K562 (cell line): ENCODE results near the gene LTO1. TPM values are rescaled to one million over a fixed set of nuclear protein-coding genes. Genes with fewer than 3 reads are reported as not detected.

Experiments
- ATAC-seq: fragments of 200-7000 bp; cut with Tn5 transposase; 3 replicates; pipeline ENCODE4 v1.9.1; 2020; ENCODE audit warnings: moderate library complexity
- BruUV-seq: library from RNA; stranded (reverse); fragments of 400-500 nt; replicated peaks from 2 replicates; lab custom pipeline; 2021; lab: Mats Ljungman, UMichigan
- CTCF ChIA-PET: fragments of 300-600 bp; formaldehyde crosslinking; extraction: SDS; loops from one replicate; lab custom pipeline; 2021; ENCODE audit warnings: low intra/inter-chr PET ratio; lab: Yijun Ruan, JAX
- POLR2A ChIA-PET: fragments of 300-600, 350-650 bp; sonication (Branson Sonifier 250); formaldehyde crosslinking; extraction: SDS; loops from one replicate; lab custom pipeline; 2021; ENCODE audit warnings: antibody characterized with exemption, inconsistent platforms; lab: Yijun Ruan, JAX
- DNase-seq, 4 experiments: peaks; one replicate each; pipeline versions ENCODE4 v3.0.0 to v3.0.0-alpha.2; 2011 to 2018; ENCODE audit warnings: low spot score in 3 of 4, mixed read lengths in 3 of 4; ENCODE audit errors: extremely low read depth in 1 of 4
- FAIRE-seq: peaks from 2 replicates; lab custom pipeline; 2011; peaks lifted over from hg19 to GRCh38; lab: Jason Lieb, UNC
- H2AFZ ChIP-seq: 2 replicates; pipeline ENCODE4 v1.6.0; 2011; ENCODE audit warnings: low read depth, low read length, control low read depth, inconsistent platforms
- H3K27ac ChIP-seq: fragments of 200-600 bp; 3 replicates; pipeline ENCODE4 v1.8.0; 2011; ENCODE audit warnings: low read depth, mild to moderate bottlenecking, control low read depth, inconsistent platforms, low read length, moderate library complexity, mixed read lengths; ENCODE audit errors: extremely low read depth
- H3K27me3 ChIP-seq, 2 experiments: fragments of 300-600 bp in 1 of 2; 2 replicates in 1 of 2; 3 replicates in 1 of 2; pipeline versions ENCODE4 v1.6.0 to v1.8.0; 2011; ENCODE audit warnings: inconsistent platforms in 2 of 2, low read length in 2 of 2, mild to moderate bottlenecking in 1 of 2, mixed read lengths in 1 of 2, moderate library complexity in 1 of 2; ENCODE audit not compliant: control insufficient read depth in 2 of 2, insufficient read depth in 2 of 2
- H3K36me3 ChIP-seq: fragments of 300-600 bp; 3 replicates; pipeline ENCODE4 v1.8.0; 2011; ENCODE audit warnings: mild to moderate bottlenecking, low read length, inconsistent platforms; ENCODE audit not compliant: control insufficient read depth, insufficient read depth
- H3K4me1 ChIP-seq, 2 experiments: fragments of 200-600 bp in 1 of 2; replicated peaks in 1 of 2; 2 replicates in 1 of 2; 3 replicates in 1 of 2; pipeline versions ENCODE4 v1.5.1 to v1.8.0; 2011; ENCODE audit warnings: inconsistent platforms in 2 of 2, low read length in 2 of 2, mild to moderate bottlenecking in 1 of 2, mixed read lengths in 1 of 2, moderate library complexity in 1 of 2; ENCODE audit not compliant: control insufficient read depth in 2 of 2, insufficient read depth in 2 of 2
- H3K4me2 ChIP-seq: 2 replicates; pipeline ENCODE4 v1.6.1; 2011; ENCODE audit warnings: low read length, control low read depth, inconsistent platforms, mixed read lengths; ENCODE audit not compliant: insufficient read depth
- H3K4me3 ChIP-seq: fragments of 200-600 bp; sonication (generic), shearing (Covaris generic); 2 replicates; pipeline ENCODE4 v1.5.1; 2016; ENCODE audit warnings: control low read depth, inconsistent platforms
- H3K79me2 ChIP-seq: fragments of 200-600 bp; 3 replicates; pipeline ENCODE4 v1.8.0; 2011; ENCODE audit warnings: low read length, inconsistent platforms; ENCODE audit not compliant: control insufficient read depth, insufficient read depth
- H3K9ac ChIP-seq, 2 experiments: 2 replicates each; pipeline versions ENCODE4 v1.6.0 to v1.6.1; 2011; ENCODE audit warnings: low read depth in 2 of 2, low read length in 2 of 2, control low read depth in 1 of 2, inconsistent platforms in 1 of 2, mild to moderate bottlenecking in 1 of 2, mixed read lengths in 1 of 2; ENCODE audit not compliant: insufficient read depth in 1 of 2
- H3K9me1 ChIP-seq: one replicate; pipeline ENCODE4 v1.6.0; 2011; ENCODE audit warnings: inconsistent platforms, mild to moderate bottlenecking, low read length, moderate library complexity; ENCODE audit not compliant: control insufficient read depth, insufficient read depth
- H3K9me3 ChIP-seq: replicated peaks from 2 replicates; pipeline ENCODE4 v1.5.1; 2011; ENCODE audit warnings: low read depth, low read length, inconsistent platforms; ENCODE audit not compliant: control insufficient read depth, insufficient read depth
- H4K20me1 ChIP-seq: replicated peaks from 2 replicates; pipeline ENCODE4 v1.6.1; 2011; ENCODE audit warnings: low read length, inconsistent platforms, mixed read lengths; ENCODE audit not compliant: control insufficient read depth, insufficient read depth
- ARID4B ChIP-seq: sonication (generic); formaldehyde crosslinking; IDR thresholded peaks from 2 replicates; pipeline ENCODE4 v1.8.0; 2022; ENCODE audit warnings: mild to moderate bottlenecking, missing genetic modification reagents
- ATF7 ChIP-seq: fragments of 450-650 bp; IDR thresholded peaks from 2 replicates; pipeline ENCODE4 v1.7.1; 2014; ENCODE audit warnings: mild to moderate bottlenecking, moderate library complexity
- KLF13 ChIP-seq: fragments of 450-650 bp; IDR thresholded peaks from 2 replicates; pipeline ENCODE4 v1.6.1; 2016; ENCODE audit warnings: missing genetic modification characterization, low read depth, mild to moderate bottlenecking, missing compliant biosample characterization, moderate library complexity, borderline replicate concordance
- MAZ ChIP-seq, 2 experiments: fragments of 450-650 bp in 1 of 2; sonication (generic) in 1 of 2; formaldehyde crosslinking; IDR thresholded peaks in 1 of 2; conservative IDR thresholded peaks in 1 of 2; 2 replicates each; pipeline versions ENCODE4 v1.4.0 to v1.5.0; 2020; ENCODE audit warnings: mild to moderate bottlenecking in 1 of 2, missing genetic modification reagents in 1 of 2
- NCOA6 ChIP-seq: fragments of 450-650 bp; IDR thresholded peaks from 2 replicates; pipeline ENCODE4 v1.6.1; 2017; ENCODE audit warnings: mild to moderate bottlenecking
- PCBP1 ChIP-seq: fragments of 200-400 bp; formaldehyde crosslinking; IDR thresholded peaks from 2 replicates; pipeline ENCODE4 v1.6.1; 2018; ENCODE audit warnings: mild to moderate bottlenecking, low read depth, low read length; ENCODE audit not compliant: poor library complexity, severe bottlenecking
- WGBS: fragments of 100-300 bp; shearing (Covaris generic); methylation state at CpG from one replicate; pipeline ENCODE4 v1.1.6; 2016; ENCODE audit warnings: low coverage, mixed read lengths; ENCODE audit not compliant: insufficient coverage; ENCODE audit errors: missing lambda C conversion rate; 5-methylcytosine and 5-hydroxymethylcytosine counted together
- in situ Hi-C: fragments of 300-500 bp; cut with MboI; formaldehyde crosslinking; loops from 4 replicates; pipeline ENCODE4 v1.15.0; 2018; ENCODE audit warnings: inconsistent platforms, mixed read lengths
- intact Hi-C: fragments of 100-400 bp; cut with micrococcal nuclease; formaldehyde crosslinking; loops from 2 replicates; pipeline ENCODE4 v1.14.2; 2022
- polyA plus RNA-seq, 8 experiments: library from polyadenylated mRNA; depleted of rRNA in 4 of 8; stranded (reverse) in 5 of 8; unstranded in 3 of 8; fragments of >200 nt; fragmentation: Nextera tagmentation in 2 of 8; fragmentation: Illumina TruSeq in 1 of 8; extraction: Ambion mirVana in 2 of 8; extraction: Trizol in 1 of 8; gene quantifications; 2 replicates each; pipeline versions ENCODE4 v1.2.1 to v1.2.3, GENCODE V29; 2011 to 2014; ENCODE audit warnings: inconsistent platforms in 1 of 8, missing spikeins in 1 of 8
- total RNA-seq, 7 experiments: library from RNA; depleted of rRNA in 6 of 7; stranded (reverse); fragments of >200 nt in 6 of 7; fragmentation: Illumina TruSeq in 2 of 7; extraction: Trizol in 2 of 7; gene quantifications; 2 replicates each; pipeline versions ENCODE4 v1.2.1 to v1.2.3, GENCODE V29; 2011 to 2021; ENCODE audit warnings: low replicate concordance in 1 of 7
- TF ChIP-seq, protein P1 (sequence below): sonication (generic); formaldehyde crosslinking; IDR thresholded peaks from 2 replicates; pipeline ENCODE4 v1.8.0; 2022; ENCODE audit warnings: missing genetic modification reagents, mild to moderate bottlenecking, moderate library complexity, borderline replicate concordance
- TF ChIP-seq, protein P2 (sequence below): sonication (generic); formaldehyde crosslinking; IDR thresholded peaks from 2 replicates; pipeline ENCODE4 v1.8.0; 2023; ENCODE audit warnings: missing genetic modification reagents, mild to moderate bottlenecking, borderline replicate concordance

The LTO1 gene
- total and polyA plus RNA-seq, 9 of the 15 experiments (the other 6 are each of a cell fraction or from before 2014, with no cell fraction given) = 2.6 to 43.4 (median 19.1) TPM

DNA sequence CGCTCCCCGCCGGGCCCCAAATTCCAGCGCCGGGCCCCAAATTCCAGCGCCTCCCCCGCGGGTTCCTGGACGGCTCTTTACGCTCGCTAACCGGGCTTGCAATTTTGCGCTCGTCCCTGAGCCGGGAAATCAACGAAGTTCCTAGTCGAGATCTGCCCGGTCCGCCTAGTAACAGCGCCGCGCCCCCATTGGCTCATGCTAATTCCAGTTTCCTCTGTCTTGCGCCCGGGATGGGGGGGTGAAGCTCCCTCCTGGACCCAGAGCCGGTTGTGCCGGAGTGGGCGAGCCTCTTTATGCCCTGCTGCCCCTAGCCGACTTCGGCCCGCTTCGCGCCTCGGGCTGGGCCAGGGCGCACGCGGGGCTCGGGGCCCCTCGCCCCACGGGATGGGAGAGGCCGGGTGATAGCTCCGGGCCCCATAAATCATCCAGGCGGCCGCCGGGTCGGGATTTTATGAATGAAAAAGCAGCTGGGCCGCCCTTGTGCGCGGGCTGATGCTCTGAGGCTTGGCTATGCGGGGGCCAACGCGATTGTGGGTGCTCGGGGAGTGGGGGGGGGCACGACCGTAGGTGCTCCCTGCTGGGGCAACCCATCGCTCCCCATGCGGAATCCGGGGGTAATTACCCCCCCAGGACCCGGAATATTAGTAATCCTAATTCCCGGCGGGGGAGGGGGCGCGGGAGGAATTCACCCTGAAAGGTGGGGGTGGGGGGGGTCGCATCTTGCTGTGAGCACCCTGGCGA, 36.0 kb downstream of the LTO1 start:
- CTCF ChIA-PET = no interaction called here
- no TSS peak for BruUV-seq
- POLR2A ChIA-PET = no interaction called here
- peak; percentile 76 to 81 (median 78) for DNase-seq
- no peak overlapping the region for H3K27ac ChIP-seq
- peak overlapping the region; percentile 27; the same call in 1 of the 2 replicates for H3K4me2 ChIP-seq
- peak overlapping the region; percentile 36 for H3K4me3 ChIP-seq
- intact Hi-C loops = no loop called here
- in situ Hi-C loops = no loop called here
- peaks cover 4% of the 10 kb centered on the region; the same call in 1 of the 3 replicates for H3K79me2 ChIP-seq
- peak; percentile 73 for ATAC-seq
- H3K9me1 ChIP-seq = peaks cover 3% of the 10 kb centered on the region
- H4K20me1 ChIP-seq = no peaks in the 10 kb centered on the region; the same call in 1 of the 2 replicates
- H2AFZ ChIP-seq = peak overlapping the region; percentile 64
- H3K4me1 ChIP-seq = peaks cover 7 to 58% of the 10 kb centered on the region in 2 experiments; a peak in 4 of 5 replicates
- no peaks in the 10 kb centered on the region for H3K36me3 ChIP-seq
- H3K27me3 ChIP-seq = peaks cover 11 to 20% of the 10 kb centered on the region in 2 experiments
- FAIRE-seq = peak; percentile 82
- WGBS = 2% methylated on average over 44 of the region's 64 CpGs
- no peaks in the 10 kb centered on the region for H3K9me3 ChIP-seq
- peak overlapping the region in 1 of 2 experiments; percentile 13; a peak in 1 of 4 replicates for H3K9ac ChIP-seq
- TF ChIP-seq NCOA6 = peak; percentile 62; the same call in 1 of the 2 replicates
- peak; percentile 47 for TF ChIP-seq PCBP1
- 0 out of 2 replicates have a peak, but pooled peaks have one; percentile 28 for TF ChIP-seq ATF7
- TF ChIP-seq, protein P1, sequence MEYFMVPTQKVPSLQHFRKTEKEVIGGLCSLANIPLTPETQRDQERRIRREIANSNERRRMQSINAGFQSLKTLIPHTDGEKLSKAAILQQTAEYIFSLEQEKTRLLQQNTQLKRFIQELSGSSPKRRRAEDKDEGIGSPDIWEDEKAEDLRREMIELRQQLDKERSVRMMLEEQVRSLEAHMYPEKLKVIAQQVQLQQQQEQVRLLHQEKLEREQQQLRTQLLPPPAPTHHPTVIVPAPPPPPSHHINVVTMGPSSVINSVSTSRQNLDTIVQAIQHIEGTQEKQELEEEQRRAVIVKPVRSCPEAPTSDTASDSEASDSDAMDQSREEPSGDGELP = peak; percentile 59; the same call in 1 of the 2 replicates
- TF ChIP-seq KLF13 (tag) = no peak
- TF ChIP-seq, protein P2, sequence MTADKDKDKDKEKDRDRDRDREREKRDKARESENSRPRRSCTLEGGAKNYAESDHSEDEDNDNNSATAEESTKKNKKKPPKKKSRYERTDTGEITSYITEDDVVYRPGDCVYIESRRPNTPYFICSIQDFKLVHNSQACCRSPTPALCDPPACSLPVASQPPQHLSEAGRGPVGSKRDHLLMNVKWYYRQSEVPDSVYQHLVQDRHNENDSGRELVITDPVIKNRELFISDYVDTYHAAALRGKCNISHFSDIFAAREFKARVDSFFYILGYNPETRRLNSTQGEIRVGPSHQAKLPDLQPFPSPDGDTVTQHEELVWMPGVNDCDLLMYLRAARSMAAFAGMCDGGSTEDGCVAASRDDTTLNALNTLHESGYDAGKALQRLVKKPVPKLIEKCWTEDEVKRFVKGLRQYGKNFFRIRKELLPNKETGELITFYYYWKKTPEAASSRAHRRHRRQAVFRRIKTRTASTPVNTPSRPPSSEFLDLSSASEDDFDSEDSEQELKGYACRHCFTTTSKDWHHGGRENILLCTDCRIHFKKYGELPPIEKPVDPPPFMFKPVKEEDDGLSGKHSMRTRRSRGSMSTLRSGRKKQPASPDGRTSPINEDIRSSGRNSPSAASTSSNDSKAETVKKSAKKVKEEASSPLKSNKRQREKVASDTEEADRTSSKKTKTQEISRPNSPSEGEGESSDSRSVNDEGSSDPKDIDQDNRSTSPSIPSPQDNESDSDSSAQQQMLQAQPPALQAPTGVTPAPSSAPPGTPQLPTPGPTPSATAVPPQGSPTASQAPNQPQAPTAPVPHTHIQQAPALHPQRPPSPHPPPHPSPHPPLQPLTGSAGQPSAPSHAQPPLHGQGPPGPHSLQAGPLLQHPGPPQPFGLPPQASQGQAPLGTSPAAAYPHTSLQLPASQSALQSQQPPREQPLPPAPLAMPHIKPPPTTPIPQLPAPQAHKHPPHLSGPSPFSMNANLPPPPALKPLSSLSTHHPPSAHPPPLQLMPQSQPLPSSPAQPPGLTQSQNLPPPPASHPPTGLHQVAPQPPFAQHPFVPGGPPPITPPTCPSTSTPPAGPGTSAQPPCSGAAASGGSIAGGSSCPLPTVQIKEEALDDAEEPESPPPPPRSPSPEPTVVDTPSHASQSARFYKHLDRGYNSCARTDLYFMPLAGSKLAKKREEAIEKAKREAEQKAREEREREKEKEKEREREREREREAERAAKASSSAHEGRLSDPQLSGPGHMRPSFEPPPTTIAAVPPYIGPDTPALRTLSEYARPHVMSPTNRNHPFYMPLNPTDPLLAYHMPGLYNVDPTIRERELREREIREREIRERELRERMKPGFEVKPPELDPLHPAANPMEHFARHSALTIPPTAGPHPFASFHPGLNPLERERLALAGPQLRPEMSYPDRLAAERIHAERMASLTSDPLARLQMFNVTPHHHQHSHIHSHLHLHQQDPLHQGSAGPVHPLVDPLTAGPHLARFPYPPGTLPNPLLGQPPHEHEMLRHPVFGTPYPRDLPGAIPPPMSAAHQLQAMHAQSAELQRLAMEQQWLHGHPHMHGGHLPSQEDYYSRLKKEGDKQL (CRISPR knock-in tag) = no peak
- no peak for TF ChIP-seq ARID4B
- peak in 1 of 2 experiments; percentile 27; a peak in 1 of 4 replicates for TF ChIP-seq MAZ (CRISPR knock-in tag; conservative IDR thresholded peaks at IDR 0.05 in 1 of 2, IDR thresholded peaks at IDR 0.05 in 1 of 2)
